ENCODE measurements around the gene KMT2A.
"Not testable (repeated sequence)": the region's sequence is repeated elsewhere in the genome, so short reads cannot be mapped to it uniquely, and the experiment has no call there.

The KMT2A gene

GRCh38 chr11:118401151-118401879 is 35.0 kb upstream of the KMT2A start, which contains the start of gene ATP5MG:
Gene ATP5MG (plus strand): TSS chr11:118401606. CDS start chr11:118401666, 60 bp downstream.
- H3K4me2 ChIP-seq (ENCODE audit: low read length) = peak within 1 kb of the TSS; percentile 88
- H2AFZ ChIP-seq = peak within 1 kb of the TSS; percentile 90
- H3K79me2 ChIP-seq = peaks cover 20% of the 10 kb centered on the region
- H3K36me3 ChIP-seq (ENCODE audit: control insufficient read depth, insufficient read depth, low read length) = no peaks in the 10 kb centered on the region
- H3K27me3 ChIP-seq (ENCODE audit: control insufficient read depth, insufficient read depth, low read length) = no peaks in the 10 kb centered on the region
- peak within 1 kb of the TSS; percentile 95 for H3K27ac ChIP-seq
- H3K4me3 ChIP-seq (ENCODE audit: low read depth, low read length) = peak within 1 kb of the TSS; percentile 87
- H3K4me1 ChIP-seq = no peaks in the 10 kb centered on the region
- no peak for TF ChIP-seq CTCF (IDR thresholded peaks at IDR 0.05)
- peak within 1 kb of the TSS; percentile 63 for H3K9ac ChIP-seq
- H3K9me3 ChIP-seq (ENCODE audit: control insufficient read depth, low read length) = no peaks in the 10 kb centered on the region

- no peaks in the 10 kb centered on the region for H3K9me3 ChIP-seq (ENCODE audit: control insufficient read depth, low read length)
- no peaks in the 10 kb centered on the region for H3K27me3 ChIP-seq (ENCODE audit: control insufficient read depth, insufficient read depth, low read length)
- H3K4me1 ChIP-seq = no peaks in the 10 kb centered on the region
- TF ChIP-seq CTCF (IDR thresholded peaks at IDR 0.05) = no peak
- no peaks in the 10 kb centered on the region for H3K36me3 ChIP-seq (ENCODE audit: control insufficient read depth, insufficient read depth, low read length)
- peaks cover 20% of the 10 kb centered on the region for H3K79me2 ChIP-seq
- H3K27ac ChIP-seq = peak overlapping the region; percentile 95
- peak overlapping the region; percentile 90 for H2AFZ ChIP-seq
- H3K4me2 ChIP-seq (ENCODE audit: low read length) = peak overlapping the region; percentile 88
- peak overlapping the region; percentile 63 for H3K9ac ChIP-seq
- peak overlapping the region; percentile 87 for H3K4me3 ChIP-seq (ENCODE audit: low read depth, low read length)
Measured at GRCh38 chr11:118401880-118402590, 34.3 kb upstream of the KMT2A start.

GRCh38 chr11:118402594-118402993 is 33.7 kb upstream of the KMT2A start:
- H3K4me1 ChIP-seq; H3K27ac ChIP-seq; H3K36me3 ChIP-seq (ENCODE audit: control insufficient read depth, insufficient read depth, low read length); H3K9ac ChIP-seq; H3K27me3 ChIP-seq (ENCODE audit: control insufficient read depth, insufficient read depth, low read length); H3K9me3 ChIP-seq (ENCODE audit: control insufficient read depth, low read length); H2AFZ ChIP-seq: not testable (repeated sequence)
- H3K4me3 ChIP-seq (ENCODE audit: low read depth, low read length) = peak overlapping the region; percentile 87
- peak overlapping the region; percentile 88 for H3K4me2 ChIP-seq (ENCODE audit: low read length)
- peaks cover 23% of the 10 kb centered on the region for H3K79me2 ChIP-seq

GRCh38 chr11:118406599-118407166 is 29.6 kb upstream of the KMT2A start:
- Histone ChIP-seq H3K4me1 (no peaks in the 10 kb centered on the region), H3K27me3 (ENCODE audit: control insufficient read depth, insufficient read depth, low read length) (no peaks in the 10 kb centered on the region), H3K27ac (no peak overlapping the region), H3K79me2 (peaks cover 23% of the 10 kb centered on the region), H3K36me3 (ENCODE audit: control insufficient read depth, insufficient read depth, low read length) (no peaks in the 10 kb centered on the region), H3K4me2 (ENCODE audit: low read length) (no peak overlapping the region), H3K9me3 (ENCODE audit: control insufficient read depth, low read length) (no peaks in the 10 kb centered on the region), H3K4me3 (ENCODE audit: low read depth, low read length) (no peak overlapping the region), H3K9ac (no peak overlapping the region), H2AFZ (no peak overlapping the region)
- TF ChIP-seq CTCF (IDR thresholded peaks at IDR 0.05) = no peak

- Histone ChIP-seq H3K9me3 (ENCODE audit: control insufficient read depth, low read length) (no peaks in the 10 kb centered on the region), H3K27me3 (ENCODE audit: control insufficient read depth, insufficient read depth, low read length) (no peaks in the 10 kb centered on the region), H3K9ac (no peak overlapping the region), H2AFZ (no peak overlapping the region), H3K4me2 (ENCODE audit: low read length) (no peak overlapping the region), H3K36me3 (ENCODE audit: control insufficient read depth, insufficient read depth, low read length) (no peaks in the 10 kb centered on the region), H3K79me2 (peaks cover 3% of the 10 kb centered on the region), H3K4me1 (no peaks in the 10 kb centered on the region), H3K4me3 (ENCODE audit: low read depth, low read length) (no peak overlapping the region), H3K27ac (no peak overlapping the region)
- TF ChIP-seq CTCF (IDR thresholded peaks at IDR 0.05) = no peak
Measured at GRCh38 chr11:118410055-118410745, 26.1 kb upstream of the KMT2A start.

All from parathyroid adenoma (tissue), 2 donors.